OCI-LY3 (cell line): Measurements from ENCODE around the gene FAM168B.

Experiments
- EZH2phosphoT487 ChIP-seq: fragments of 200-600 bp; shearing (Covaris generic); IDR thresholded peaks from 2 replicates; pipeline ENCODE4 v1.6.1; 2018; ENCODE audit warnings: antibody characterized with exemption, mixed run types, low read depth
- TF ChIP-seq, protein P1 (sequence below): fragments of 200-600, 300-600 bp; sonication (generic); IDR thresholded peaks from 2 replicates; pipeline ENCODE4 v1.5.1; 2014; ENCODE audit warnings: antibody characterized with exemption, low read length, low read depth

DNA sequence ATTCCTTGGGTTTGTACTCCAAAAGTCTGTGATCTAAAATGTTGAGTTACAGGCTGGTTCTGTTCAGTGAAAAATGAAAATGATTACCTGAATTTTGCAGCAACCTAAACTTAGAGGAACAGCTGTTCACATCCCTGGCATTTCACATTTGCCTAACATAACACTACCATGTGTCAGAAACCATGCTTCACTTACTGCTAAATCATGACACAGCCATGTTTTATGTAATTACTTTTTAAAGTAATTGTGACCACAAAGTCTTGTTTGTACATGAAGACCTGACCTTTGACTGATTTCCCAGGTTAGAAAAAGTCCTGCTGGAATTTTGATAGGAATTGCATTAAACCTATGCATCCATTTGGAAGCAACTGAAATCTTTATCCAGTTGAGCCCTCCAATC lies 79.1 kb downstream of the FAM168B start:
- TF ChIP-seq, protein P1, sequence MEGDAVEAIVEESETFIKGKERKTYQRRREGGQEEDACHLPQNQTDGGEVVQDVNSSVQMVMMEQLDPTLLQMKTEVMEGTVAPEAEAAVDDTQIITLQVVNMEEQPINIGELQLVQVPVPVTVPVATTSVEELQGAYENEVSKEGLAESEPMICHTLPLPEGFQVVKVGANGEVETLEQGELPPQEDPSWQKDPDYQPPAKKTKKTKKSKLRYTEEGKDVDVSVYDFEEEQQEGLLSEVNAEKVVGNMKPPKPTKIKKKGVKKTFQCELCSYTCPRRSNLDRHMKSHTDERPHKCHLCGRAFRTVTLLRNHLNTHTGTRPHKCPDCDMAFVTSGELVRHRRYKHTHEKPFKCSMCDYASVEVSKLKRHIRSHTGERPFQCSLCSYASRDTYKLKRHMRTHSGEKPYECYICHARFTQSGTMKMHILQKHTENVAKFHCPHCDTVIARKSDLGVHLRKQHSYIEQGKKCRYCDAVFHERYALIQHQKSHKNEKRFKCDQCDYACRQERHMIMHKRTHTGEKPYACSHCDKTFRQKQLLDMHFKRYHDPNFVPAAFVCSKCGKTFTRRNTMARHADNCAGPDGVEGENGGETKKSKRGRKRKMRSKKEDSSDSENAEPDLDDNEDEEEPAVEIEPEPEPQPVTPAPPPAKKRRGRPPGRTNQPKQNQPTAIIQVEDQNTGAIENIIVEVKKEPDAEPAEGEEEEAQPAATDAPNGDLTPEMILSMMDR: no peak
- no peak for TF ChIP-seq EZH2phosphoT487
